SU-DHL-6 (cell line): ENCODE results near the gene ARL5A.

Source experiments
- H2AFZ ChIP-seq: fragments of 200-600 bp; sonication (generic); 2 replicates; pipeline ENCODE4 v1.6.1; 2014; ENCODE audit warnings: low read depth, mild to moderate bottlenecking, moderate library complexity, mixed read lengths, antibody characterized with exemption, low read length; ENCODE audit not compliant: severe bottlenecking
- H3F3A ChIP-seq: fragments of 200-600 bp; shearing (Covaris generic); 2 replicates; pipeline ENCODE4 v1.6.0; 2016; ENCODE audit warnings: antibody characterized with exemption, mild to moderate bottlenecking; ENCODE audit not compliant: insufficient read depth
- H3K27ac ChIP-seq: fragments of 200-600 bp; sonication (generic); 2 replicates; pipeline ENCODE4 v1.5.1; 2016; ENCODE audit warnings: low read depth, mild to moderate bottlenecking, low read length, moderate library complexity, mixed read lengths
- H3K27me3 ChIP-seq: fragments of 200-600 bp; sonication (generic), shearing (Covaris generic); 2 replicates; pipeline ENCODE4 v1.6.0; 2014; ENCODE audit warnings: mild to moderate bottlenecking, low read length
- H3K36me3 ChIP-seq: fragments of 200-600 bp; sonication (generic); 2 replicates; pipeline ENCODE4 v1.6.1; 2014; ENCODE audit warnings: mild to moderate bottlenecking, low read length, mixed read lengths
- H3K4me2 ChIP-seq: fragments of 300-600, 200-600 bp; shearing (Covaris generic), sonication (generic); 2 replicates; pipeline ENCODE4 v1.6.0; 2014; ENCODE audit warnings: low read length, low read depth, mild to moderate bottlenecking; ENCODE audit not compliant: poor library complexity, severe bottlenecking
- H3K4me3 ChIP-seq: fragments of 200-600 bp; sonication (generic); 2 replicates; pipeline ENCODE4 v1.5.1; 2014; ENCODE audit warnings: antibody characterized with exemption, low read length, mild to moderate bottlenecking, mixed read lengths; ENCODE audit not compliant: insufficient read depth, poor library complexity, severe bottlenecking
- H3K79me2 ChIP-seq: fragments of 200-600 bp; sonication (generic); 2 replicates; pipeline ENCODE4 v1.6.1; 2014; ENCODE audit warnings: mild to moderate bottlenecking, low read length, moderate library complexity; ENCODE audit not compliant: insufficient read depth
- H3K9ac ChIP-seq: fragments of 200-600 bp; sonication (generic); 2 replicates; pipeline ENCODE4 v1.7.0; 2014; ENCODE audit warnings: mild to moderate bottlenecking, low read length
- H3K9me2 ChIP-seq: fragments of 200-600 bp; sonication (generic); replicated peaks from 2 replicates; pipeline ENCODE4 v1.6.1; 2014; ENCODE audit warnings: low read length; ENCODE audit not compliant: insufficient read depth
- H3K9me3 ChIP-seq: fragments of 200-600 bp; sonication (generic); 2 replicates; pipeline ENCODE4 v1.6.1; 2014; ENCODE audit warnings: low read length, mixed read lengths; ENCODE audit not compliant: insufficient read depth
- H4K20me1 ChIP-seq: fragments of 200-600 bp; sonication (generic); 2 replicates; pipeline ENCODE4 v1.6.1; 2014; ENCODE audit warnings: low read depth, mild to moderate bottlenecking, antibody characterized with exemption, low read length, moderate library complexity, mixed read lengths
- EZH2phosphoT487 ChIP-seq: fragments of 200-600 bp; sonication (generic), shearing (Covaris generic); conservative IDR thresholded peaks from 2 replicates; pipeline ENCODE4 v1.6.1; 2018; ENCODE audit warnings: mild to moderate bottlenecking, antibody characterized with exemption, low read length, moderate library complexity, mixed read lengths
- TF ChIP-seq, protein P1 (sequence below): fragments of 200-600 bp; sonication (generic); IDR thresholded peaks from one replicate; pipeline ENCODE4 v1.5.1; 2017; ENCODE audit warnings: antibody characterized with exemption, mild to moderate bottlenecking, low read length, moderate library complexity; ENCODE audit not compliant: insufficient read depth, poor library complexity, severe bottlenecking

ARL5A gene

DNA sequence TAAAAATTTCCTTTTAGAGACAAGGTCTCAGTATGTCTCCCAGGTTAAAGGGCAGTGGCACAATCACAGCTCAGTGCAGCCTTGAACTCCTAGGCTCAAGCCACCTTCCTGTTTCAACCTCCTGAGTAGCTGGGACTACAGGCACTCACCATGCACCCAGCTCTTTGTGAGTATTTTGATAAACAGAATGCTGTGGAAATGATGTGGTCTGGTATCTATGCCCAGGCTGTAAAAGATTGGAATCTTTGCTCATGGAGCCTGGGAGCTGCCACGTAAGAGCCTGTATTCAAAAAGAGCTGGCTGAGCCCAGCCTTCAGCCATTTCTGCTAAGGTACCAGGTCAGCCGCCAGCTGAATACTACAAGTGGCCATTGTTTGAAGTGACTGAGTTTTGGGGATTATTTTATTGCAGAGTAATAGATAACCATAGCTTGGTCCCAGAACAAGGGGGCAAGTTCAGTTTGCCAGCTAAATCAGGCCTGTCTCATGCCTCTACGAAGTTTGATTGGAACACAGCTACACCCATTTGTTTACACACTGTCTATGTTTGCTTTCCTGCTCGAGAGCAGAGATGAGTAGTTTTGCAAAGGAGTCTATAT is 21.3 kb upstream of the ARL5A start:
- H3K9me2 ChIP-seq: no peaks in the 10 kb centered on the region
- TF ChIP-seq EZH2phosphoT487: no peak
- TF ChIP-seq, protein P1, sequence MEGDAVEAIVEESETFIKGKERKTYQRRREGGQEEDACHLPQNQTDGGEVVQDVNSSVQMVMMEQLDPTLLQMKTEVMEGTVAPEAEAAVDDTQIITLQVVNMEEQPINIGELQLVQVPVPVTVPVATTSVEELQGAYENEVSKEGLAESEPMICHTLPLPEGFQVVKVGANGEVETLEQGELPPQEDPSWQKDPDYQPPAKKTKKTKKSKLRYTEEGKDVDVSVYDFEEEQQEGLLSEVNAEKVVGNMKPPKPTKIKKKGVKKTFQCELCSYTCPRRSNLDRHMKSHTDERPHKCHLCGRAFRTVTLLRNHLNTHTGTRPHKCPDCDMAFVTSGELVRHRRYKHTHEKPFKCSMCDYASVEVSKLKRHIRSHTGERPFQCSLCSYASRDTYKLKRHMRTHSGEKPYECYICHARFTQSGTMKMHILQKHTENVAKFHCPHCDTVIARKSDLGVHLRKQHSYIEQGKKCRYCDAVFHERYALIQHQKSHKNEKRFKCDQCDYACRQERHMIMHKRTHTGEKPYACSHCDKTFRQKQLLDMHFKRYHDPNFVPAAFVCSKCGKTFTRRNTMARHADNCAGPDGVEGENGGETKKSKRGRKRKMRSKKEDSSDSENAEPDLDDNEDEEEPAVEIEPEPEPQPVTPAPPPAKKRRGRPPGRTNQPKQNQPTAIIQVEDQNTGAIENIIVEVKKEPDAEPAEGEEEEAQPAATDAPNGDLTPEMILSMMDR: no peak
- no peak overlapping the region for H3K4me2 ChIP-seq

DNA sequence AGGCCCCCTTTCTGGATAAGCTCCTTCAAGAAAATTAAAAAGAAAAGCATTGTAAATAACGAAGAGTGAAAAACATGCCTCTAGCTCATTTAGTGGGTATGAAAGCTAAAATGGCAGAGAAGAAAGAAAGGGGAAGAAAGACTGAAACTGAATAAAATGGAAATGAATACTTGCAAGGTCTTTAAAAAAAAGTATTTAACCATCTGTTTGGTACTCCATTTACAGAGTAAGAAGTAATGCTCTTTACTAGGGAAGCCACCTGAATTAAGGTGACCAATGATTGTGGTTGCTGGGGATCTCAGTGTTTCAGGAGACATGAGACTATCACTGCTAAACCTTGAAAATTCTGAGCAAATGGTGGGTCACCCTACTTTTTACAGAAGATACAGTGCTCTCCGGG is 17.7 kb upstream of the ARL5A start:
- Histone ChIP-seq H3K79me2 (no peaks in the 10 kb centered on the region), H3K27me3 (no peaks in the 10 kb centered on the region), H3K36me3 (no peaks in the 10 kb centered on the region), H3K9me3 (no peaks in the 10 kb centered on the region), H4K20me1 (no peaks in the 10 kb centered on the region), H2AFZ (no peak overlapping the region), H3K9ac (no peak overlapping the region), H3K27ac (no peak overlapping the region), H3F3A (no peaks in the 10 kb centered on the region), H3K4me2 (no peak overlapping the region), H3K9me2 (no peaks in the 10 kb centered on the region), H3K4me3 (no peak overlapping the region)
- TF ChIP-seq, protein P1: no peak
- TF ChIP-seq EZH2phosphoT487: no peak

More for the DNA sequence above, 21.3 kb upstream of the ARL5A start:
- no peak overlapping the region for H3K4me3 ChIP-seq
- no peaks in the 10 kb centered on the region for H4K20me1 ChIP-seq
- no peak overlapping the region for H3K27ac ChIP-seq
- no peak overlapping the region for H2AFZ ChIP-seq
- H3K9me3 ChIP-seq: no peaks in the 10 kb centered on the region
- no peaks in the 10 kb centered on the region for H3K79me2 ChIP-seq
- no peaks in the 10 kb centered on the region for H3K36me3 ChIP-seq
- no peaks in the 10 kb centered on the region for H3F3A ChIP-seq
- H3K27me3 ChIP-seq: no peaks in the 10 kb centered on the region
- H3K9ac ChIP-seq: no peak overlapping the region

DNA sequence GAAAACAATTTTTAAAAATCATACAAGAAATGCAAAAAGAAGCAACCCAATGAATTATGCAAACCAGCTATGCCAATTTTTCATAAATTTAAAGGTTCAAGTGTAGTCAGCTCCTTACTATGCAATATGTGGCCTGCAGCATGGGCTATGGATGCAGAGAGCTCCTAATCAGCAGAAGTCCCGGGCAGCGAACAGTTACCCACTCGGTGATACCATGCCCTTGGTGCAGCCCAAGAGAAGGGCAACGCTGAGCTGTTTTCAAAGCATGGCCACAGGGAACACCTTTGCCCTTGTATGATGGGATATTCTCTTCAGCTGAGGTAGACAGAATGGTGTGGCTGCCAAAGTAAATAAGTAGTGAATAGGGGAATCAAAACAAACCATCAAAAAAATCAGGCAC is 17.3 kb upstream of the ARL5A start:
- TF ChIP-seq, protein P1: no peak
- TF ChIP-seq EZH2phosphoT487: no peak
- no peaks in the 10 kb centered on the region for H4K20me1 ChIP-seq
- no peaks in the 10 kb centered on the region for H3F3A ChIP-seq
- no peak overlapping the region for H3K27ac ChIP-seq
- no peaks in the 10 kb centered on the region for H3K27me3 ChIP-seq
- H3K9me3 ChIP-seq: no peaks in the 10 kb centered on the region
- H3K4me2 ChIP-seq: no peak overlapping the region
- no peaks in the 10 kb centered on the region for H3K79me2 ChIP-seq
- no peaks in the 10 kb centered on the region for H3K9me2 ChIP-seq
- H3K36me3 ChIP-seq: no peaks in the 10 kb centered on the region
- H3K9ac ChIP-seq: no peak overlapping the region
- no peak overlapping the region for H2AFZ ChIP-seq
- no peak overlapping the region for H3K4me3 ChIP-seq
